Skeletal muscle cell (primary cell): ENCODE data around the gene NOL4L.
A peak's percentile ranks its signal among the peaks of the same experiment; 100 is the strongest.

ENCODE experiments used
- DNase-seq: peaks from one replicate; pipeline ENCODE4 v3.0.0-alpha.2; 2010; ENCODE audit warnings: low read depth
- H3K4me3 ChIP-seq: 2 replicates; pipeline ENCODE4 v1.5.1; 2011; ENCODE audit warnings: low read depth, mild to moderate bottlenecking, control low read depth, low read length, moderate library complexity

NOL4L gene

DNA sequence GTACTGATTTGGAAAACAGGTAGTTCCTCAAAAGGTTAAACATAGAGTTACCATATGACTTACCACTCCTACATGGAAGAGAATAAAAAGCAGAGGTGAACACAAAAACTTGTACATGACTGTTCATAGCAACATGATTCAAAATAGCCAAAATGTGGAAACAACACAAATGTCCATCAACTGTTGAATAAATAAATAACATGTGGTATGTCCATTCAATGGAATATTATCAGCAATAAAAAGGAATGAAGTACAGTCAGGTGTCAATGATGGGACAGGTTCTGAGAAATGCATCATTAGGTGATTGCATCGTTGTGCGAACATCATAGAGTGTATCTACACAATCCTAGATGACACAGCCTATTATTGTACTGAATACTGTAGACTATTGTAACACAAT, 35.3 kb downstream of the NOL4L start:
- H3K4me3 ChIP-seq = no peak overlapping the region
- no peak for DNase-seq

DNA sequence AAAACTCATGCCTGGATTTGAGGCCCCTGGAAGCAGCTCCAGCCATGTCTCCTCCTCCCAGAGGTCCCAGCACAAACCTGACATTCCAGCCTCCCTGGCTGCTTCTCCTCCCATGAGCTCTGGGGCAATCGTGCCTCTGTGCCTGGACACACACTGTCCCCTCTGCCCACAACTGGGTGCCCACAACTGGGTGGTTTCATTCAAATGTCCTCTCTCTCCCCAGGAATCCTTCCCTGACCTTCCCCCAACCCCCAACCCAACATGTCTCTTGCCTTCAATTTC, 37.4 kb downstream of the NOL4L start:
- no peak for DNase-seq
- H3K4me3 ChIP-seq = no peak overlapping the region

DNA sequence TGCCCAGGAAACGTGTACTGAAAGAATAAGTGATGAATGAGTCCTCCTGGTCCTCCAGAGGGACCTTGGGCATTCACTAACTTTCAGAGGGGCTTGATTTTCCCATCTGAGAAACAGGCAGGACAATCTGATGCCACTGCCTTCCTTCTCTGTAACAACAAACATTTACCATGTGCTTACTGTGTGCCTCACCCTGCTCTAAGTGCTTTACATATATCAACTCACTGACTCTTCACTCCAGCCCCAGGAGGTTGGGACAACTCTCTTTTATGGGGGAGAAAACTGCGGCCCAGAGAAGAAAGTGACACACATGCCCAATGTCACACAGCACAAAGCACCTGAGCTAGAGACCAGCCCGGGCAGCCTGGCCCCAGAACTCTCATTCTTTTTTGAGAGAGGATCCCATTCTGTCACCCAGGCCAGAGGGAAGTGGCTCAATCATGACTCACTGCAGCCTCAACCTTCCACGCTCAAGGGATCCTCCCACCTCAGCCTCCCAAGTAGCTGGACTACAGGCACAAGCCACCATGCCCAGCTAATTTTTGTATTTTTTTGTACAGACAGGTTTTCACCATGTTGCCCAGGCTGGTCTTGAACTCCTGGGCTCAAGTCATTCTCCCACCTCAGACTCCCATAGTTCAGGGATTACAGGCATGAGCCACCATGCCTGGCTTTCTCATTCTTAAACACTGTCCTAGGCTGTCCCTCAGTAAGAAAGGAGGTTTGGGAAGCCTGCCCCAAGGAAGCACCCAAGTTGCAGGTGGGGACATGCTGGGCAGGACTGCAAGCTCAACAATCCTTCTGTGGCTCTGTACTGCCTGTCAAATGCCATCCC, 38.0 kb downstream of the NOL4L start:
- no peak for DNase-seq
- H3K4me3 ChIP-seq = no peak overlapping the region

DNA sequence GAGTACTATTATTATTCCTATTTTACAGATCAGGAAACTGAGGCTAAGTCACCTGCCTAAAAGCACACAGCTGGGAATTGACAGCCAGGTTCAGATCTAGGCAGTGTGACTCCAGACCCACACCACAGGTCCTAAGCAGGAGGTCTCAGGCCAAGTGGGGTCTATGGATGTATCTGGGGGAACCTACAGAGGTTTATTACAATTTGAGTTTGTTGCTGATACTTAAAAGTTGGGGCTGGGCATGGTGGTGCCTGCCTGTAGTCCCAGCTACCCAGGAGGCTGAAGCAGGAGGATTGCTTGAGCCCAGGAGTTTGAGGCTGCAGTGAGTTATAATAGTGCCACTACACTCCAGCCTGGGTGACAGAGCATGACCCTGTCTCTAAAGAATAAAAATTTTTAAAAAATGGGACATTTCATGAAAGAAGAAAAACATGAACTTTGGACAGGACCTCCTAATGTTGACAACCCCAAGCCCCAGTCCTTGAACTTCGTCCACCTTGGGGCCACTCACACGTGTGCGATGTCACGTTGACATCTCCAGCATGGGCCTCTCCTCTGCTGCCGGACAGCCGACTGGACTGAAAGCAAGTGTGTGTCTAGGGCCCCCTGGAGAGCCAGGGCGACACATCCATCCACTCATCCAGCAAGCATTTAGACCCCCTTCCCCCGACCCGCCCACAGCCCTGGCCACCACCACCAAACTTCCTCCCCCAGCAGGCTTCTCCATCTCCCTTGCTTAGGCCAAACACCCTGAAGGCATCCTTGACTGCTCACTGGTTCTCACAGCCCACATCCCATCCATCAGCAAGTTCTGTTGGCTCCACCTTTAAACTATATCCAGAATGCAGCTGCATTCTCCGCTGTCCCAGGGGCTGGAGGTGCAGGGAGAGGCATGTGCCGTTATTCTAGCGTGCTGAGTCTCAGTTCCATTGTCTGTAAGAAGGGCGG, 40.0 kb downstream of the NOL4L start:
- DNase-seq = no peak

DNA sequence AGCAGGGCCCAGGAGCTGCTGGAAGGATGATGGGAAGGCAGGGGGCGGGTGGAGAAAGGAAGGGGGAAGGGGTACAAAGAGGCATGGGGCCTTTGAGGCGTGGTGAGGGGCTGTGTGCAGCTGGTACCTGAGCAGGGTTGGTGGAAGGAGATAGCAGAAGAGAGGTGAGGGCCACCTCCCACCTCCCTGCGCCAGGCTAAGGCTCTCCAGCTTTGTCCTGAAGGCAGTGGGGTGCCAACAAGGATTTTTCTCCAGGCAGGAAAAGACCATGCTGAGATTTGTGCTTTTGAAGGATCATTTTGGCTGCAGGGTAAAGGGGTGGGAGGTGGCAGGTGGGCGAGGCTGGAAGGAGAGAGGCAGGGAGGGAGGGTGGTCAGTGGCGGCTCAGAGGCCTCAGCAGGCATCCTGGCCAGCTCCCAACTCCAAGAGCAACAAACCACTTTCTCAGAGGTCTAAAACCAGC, 40.8 kb downstream of the NOL4L start:
- DNase-seq = no peak
- H3K4me3 ChIP-seq = no peak overlapping the region

More for the DNA sequence above, 40.0 kb downstream of the NOL4L start:
- H3K4me3 ChIP-seq = no peak overlapping the region

DNA sequence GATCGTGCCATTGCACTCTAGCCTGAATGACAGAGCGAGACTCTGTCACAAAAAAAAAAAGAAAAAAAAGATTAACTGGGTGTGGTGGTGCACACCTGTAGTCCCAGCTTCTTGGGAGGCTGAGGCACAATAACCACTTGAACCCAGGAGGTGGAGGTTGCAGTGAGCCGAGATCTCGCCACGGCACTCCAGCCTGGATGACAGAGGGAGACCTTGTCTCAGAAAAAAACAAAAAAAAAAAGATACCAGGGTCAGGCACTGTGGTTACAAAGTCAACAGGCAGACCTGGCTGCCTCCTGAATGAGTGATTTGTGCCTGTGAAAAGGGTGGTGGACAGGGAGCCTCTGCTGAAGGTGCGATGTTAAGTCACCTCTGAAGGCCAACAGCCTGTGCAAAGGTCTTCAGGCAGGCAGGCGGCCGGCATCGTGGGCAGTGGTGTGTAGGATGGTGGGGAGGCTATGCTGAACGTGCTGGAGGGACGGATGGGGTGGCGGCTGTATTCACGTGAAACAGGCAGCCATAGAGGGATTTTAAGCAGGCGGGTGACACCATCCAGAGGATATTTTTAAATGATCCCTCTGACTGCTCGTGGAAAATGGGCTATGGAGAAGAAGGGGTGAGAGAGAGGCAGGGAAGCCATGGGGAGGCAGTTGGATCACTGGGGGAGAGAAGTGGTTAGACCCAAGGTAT, 41.4 kb downstream of the NOL4L start:
- H3K4me3 ChIP-seq = no peak overlapping the region
- no peak for DNase-seq

DNA sequence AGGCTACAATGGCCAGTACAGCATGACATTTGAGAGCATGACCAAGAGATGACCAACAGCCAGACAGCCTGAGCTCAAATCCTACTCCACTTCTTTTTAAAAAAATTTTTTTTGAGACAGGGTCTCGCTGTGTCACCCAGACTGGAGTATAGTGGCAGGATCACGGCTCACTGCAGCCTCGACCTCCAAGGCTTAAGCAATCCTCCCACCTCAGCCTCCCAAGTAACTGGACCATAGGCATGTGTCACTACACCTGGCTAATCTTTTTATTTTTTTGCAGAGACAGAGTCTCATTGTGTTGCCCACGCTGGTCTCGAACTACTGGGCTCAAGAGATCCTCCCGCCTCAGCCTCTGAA, 42.9 kb downstream of the NOL4L start:
- no peak overlapping the region for H3K4me3 ChIP-seq
- DNase-seq = no peak

DNA sequence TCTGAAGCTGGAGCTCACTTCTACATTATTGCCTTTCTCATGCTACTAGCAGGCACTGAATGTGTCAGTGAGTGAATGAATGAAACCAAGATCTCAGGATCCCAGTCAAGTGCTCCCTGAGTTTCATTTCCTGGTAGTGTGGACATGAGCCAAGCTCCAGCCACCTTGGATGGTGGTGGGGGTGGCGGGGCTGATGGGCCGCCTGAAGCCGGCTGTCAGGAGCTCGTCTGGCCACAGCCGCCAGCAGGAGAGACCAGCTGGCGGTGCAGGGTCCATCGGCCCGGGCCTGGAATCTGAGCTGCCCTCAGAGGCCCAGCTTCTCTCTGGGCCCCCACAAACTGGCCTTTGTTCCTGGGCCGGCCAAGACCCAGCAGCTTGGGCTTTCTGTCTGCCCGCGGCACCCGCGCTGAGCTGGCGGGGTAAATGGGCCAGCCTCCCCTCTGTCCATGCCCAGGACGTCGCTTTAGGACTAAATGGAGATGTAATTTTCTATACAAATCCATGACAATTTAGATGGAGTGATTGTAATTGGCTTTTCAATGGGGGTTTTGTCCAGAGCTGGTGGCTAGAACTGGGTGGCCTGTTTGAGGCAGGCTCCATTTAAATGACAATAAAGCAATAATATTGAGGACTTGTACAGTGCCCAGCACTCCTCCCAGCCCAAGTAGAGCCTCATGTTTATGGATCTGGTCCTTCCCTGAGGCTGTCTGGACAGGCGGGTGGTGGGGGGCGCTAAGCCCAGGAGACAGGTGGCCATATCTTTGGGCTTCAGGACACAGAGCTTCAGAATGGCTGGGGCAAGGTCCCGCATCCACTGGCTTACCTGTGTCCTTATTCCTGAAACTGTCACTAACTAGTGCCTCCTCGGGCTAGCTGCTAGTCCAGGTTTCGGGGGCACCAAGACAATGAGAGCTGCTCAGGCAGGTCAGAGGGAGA, 43.5 kb downstream of the NOL4L start:
- DNase-seq = no peak
- no peak overlapping the region for H3K4me3 ChIP-seq

DNA sequence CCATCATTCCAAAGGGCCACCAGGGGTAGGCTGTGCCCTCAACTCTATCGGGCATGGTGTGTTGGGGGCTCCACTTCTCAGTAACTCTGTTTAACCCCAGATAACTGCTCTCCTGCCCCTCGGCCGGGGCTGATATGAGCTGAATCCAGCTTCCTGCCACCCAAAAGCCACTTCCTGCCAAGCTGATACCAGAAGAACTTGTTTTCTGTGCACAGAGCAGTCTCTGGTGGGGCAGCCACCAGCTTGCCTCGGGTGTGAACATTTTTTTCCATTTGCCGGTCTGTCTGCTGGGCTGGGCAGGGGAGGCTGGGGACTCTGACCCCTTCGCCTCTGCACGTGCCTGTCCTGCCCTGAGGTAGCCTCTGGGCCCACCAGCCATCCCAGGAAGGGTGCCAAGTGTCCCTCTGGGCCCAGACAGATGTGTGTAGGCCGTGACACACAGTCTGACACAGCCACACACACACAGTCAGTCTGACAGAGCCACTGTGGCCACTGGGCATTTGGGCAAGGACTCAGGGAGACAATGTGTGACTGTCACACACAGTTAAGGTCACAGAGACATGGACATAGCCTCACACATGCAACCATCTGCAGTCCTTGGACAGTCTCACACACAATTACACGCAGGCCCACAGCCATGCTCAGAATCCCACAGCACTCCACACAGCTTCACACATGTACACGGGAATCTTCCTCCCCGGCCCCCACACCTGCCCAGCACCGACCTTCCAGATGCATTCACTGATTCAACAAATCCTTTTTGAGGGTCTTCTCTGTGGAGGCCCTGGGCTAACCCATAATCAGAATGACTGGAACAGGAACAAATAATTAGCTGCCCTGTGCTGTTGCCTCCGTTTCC, 45.1 kb downstream of the NOL4L start:
- no peak for DNase-seq
- no peak overlapping the region for H3K4me3 ChIP-seq

DNA sequence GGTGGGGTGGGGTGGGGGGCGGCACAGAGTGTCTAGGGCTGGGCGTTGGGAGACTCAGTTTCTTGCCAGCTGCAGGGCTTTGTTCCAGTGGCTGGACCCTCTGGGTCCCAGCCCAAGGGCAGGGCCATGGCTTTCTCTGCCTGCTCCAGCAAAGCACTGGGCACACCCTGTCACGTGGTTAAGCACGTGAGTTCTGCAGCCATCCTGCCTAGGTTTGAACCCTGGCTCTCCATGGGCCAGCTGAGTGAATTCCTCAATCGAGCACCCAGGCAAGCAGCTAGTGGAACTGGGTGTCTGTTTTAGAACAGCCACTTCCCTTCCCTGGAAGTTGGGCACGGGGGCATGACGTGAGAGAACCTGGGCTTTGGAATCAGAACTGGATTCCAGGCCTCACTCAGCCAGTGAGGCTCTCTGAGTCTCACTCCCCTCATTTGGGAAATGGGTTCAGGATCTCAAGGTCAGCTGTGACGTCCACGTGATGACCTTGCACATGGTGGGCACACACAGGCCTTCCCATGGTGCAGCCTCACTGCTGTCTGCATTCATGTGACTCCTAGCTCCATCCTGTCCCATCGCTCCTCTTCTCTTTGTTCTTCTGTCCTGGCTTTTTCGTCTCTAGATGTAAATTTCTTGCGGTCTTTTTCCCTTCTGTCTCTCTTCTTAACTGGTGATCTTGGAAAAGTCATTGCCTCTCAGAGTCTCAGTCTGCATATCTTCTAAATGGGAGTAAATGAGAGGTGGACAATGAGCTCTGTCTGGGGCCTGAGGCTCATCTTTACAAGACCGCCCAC, 45.9 kb downstream of the NOL4L start:
- no peak overlapping the region for H3K4me3 ChIP-seq
- no peak for DNase-seq

DNA sequence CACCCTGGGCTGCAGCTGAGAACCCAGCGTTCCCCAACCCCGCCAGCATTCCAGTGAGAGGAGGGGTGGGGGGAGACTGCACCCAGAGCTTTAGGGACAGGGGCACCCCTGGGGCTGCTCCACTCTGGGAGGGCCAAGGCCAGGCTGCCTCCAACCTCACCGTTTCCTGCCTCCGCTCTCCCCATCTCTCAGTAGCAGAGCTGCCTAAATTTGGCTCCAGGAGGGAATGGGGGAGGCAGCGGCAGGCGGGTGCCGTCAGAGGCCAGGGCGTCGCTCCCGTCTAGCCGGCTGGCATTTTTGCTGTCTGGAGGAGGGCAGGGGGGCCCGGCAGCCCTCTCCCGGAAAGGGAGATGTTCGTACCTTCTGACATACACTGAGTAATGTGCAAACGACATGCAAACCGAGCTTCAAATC, 46.6 kb downstream of the NOL4L start:
- DNase-seq = no peak
- no peak overlapping the region for H3K4me3 ChIP-seq

DNA sequence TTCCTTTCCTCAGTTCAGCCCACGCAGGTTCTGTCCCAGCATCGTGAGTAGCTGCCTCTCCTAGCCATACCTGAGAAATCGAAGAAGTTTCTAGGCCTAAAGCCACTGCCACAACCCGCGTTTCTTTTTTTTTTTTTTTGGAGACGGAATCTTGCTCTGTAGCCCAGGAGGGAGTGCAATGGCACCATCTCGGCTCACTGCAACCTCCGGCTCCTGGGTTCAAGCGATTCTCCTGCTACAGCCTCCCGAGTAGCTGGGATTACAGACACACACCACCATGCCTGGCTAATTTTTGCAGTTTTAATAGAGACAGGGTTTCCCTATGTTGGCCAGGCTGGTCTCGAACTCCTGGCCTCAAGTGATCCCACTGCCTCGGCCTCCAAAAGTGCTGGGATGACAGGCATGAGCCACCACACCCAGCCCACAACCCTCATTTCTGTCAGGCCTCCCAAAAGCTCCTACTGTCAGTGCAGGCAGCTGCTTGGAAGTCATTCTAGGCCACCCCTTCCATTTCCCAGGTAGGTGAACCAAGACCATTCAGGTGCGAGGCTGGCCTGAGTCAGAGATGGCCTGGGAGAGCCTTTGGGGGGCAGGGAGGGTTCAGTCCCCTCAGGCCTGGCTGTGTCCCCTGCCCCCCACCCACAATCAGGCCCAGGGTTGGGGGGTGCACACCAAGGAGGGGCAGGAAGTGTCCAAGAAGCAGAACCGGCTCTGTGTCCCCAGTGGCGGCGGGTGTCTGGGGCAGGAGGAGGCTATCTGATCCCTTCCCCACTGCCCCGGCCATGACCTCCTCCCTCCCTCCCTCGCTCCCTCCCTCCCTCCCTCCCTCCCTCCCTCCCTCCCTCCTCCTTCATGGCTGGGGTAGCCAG, 47.2 kb downstream of the NOL4L start:
- DNase-seq = no peak
- no peak overlapping the region for H3K4me3 ChIP-seq

DNA sequence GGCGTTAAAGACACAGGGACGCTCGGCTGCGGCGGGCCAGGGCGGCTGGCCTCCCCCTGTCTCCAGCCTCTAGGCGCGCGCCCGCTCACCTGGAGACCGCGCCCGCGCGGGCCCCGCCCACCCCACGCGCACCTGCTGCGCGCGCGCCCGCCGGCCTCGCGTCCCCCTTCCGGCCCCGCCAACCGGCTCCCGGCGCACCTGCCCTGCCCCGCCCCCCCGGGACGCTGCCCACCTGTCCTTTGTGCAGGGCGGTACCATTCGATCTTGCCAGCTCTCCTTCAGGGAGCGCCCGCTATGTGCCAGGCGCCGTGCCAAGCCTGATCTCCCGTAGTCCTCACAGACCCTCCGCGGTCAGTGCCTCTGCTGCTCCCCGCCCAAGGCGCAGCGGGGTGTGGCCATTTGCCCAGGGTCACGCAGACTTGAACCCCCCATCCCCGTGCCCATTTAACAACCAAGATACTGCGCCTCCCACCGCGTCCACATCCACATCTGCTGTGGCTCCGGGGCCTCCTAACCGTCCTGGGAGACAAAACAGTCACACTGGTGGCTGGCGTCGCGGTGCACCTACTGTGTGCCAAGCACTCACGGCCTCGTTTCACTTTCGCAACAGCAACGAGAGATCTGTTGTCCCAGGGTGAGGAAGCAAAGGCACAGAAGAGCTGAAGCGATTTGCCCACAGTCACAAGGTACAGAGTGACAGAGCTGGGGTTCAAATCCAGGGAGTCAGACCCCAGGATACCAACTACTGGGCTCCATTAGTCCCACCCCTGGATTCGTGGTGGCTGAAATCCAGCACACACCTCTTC, 48.1 kb downstream of the NOL4L start:
- peak overlapping the region; percentile 7 for H3K4me3 ChIP-seq
- DNase-seq = no peak

DNA sequence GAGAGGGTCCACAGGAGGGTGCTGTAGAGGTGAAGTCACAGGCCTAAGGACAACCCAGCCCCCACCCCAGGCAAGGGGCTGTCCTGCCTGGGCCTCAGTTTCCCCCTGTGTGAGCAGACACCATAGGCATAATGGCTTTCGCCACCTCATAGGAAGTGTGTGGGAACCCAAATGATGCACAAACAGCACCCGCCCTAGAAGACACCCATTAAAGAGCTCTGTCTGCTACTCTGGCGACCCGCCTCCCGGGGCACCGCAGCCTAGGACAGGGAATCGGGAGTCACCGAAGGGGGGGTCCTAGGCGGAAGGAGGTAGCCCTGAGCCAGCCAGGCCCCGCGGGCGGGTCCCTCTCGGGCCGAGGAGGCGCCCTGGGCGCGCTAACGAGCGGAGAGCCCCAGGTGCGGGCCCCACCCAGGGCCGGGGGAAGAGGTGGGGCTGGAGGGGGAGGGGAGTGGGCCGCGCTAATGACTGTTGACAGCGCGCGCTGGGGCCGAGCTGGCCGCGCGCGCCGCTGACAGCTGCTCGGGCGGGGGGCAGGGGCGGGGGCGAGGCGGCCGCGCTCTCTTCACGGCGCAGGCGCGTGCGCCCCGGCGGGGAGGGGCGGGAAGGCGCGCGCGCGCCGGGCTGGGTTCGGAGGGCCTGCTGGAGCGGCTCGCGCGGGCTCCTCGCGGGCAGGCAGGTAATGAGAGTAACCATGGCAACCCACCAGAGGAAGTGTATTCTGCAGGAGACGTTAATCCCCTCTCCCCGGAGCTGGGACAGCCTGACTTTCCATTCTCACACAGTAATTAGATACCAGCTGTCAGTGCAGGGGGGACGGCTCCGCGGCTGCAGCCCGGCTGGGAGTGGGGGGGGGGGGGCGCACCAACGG, 48.9 kb downstream of the NOL4L start:
- no peak for DNase-seq

More for the DNA sequence above, 48.9 kb downstream of the NOL4L start:
- peak overlapping the region; percentile 33 for H3K4me3 ChIP-seq
